Measurements from ENCODE around the gene PAFAH1B1. TPM values are rescaled to one million over a fixed set of nuclear protein-coding genes. Genes with fewer than 3 reads are reported as not detected.

The PAFAH1B1 gene
- total and polyA plus RNA-seq, 4 donors = 14.0 to 44.1 (median 29.2) TPM

DNA sequence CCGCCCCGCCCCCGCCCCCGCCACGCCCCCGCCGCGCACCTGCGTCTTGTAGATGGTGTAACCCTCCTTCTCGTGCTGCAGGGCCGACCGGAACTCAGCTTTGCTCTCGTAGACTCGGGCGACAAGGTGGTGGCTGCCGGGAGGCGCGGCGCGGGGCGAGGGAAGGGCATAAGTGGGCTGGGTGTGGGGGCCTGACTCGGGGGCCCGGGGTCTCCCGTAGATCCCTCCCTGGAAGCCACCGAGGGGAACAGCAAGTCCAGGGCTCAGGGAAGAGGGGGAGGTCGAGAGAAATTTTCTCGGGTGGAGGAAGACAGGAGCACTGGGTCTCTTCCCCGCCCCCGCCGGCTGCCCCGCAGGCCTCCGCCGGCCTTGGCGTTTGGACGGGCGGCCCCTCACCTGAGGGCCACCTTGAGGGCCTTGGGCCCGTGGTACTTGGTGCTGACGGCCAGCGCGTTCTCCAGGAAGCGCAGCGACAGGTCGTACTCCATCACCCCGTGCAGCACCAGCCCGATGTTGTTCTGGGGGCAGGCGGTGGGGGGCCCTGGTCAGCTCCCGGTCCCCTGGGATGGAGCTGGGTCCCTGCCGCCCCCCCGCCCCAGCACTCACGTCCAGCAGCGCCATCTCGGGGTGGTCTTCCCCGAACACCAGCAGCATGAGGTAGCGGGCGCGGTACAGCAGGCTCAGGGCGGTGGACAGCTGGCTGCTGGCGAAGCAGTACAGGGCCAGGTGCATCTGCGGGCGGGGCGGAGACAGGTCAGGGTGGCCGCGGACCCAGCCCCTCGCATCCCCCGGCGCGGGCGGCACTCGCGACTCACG lies 98.7 kb downstream of the PAFAH1B1 start:
- TF ChIP-seq RAD21 (IDR thresholded peaks at IDR 0.05) (no peak), YY1 (IDR thresholded peaks at IDR 0.05) (no peak), RXRA (IDR thresholded peaks at IDR 0.05) (no peak), GABPA (IDR thresholded peaks at IDR 0.05 in 1 of 2, conservative IDR thresholded peaks at IDR 0.05 in 1 of 2) (no peak), HNF4G (IDR thresholded peaks at IDR 0.05) (no peak), JUND (IDR thresholded peaks at IDR 0.05) (no peak), TAF1 (conservative IDR thresholded peaks at IDR 0.05) (no peak)
- TF ChIP-seq, protein P1, sequence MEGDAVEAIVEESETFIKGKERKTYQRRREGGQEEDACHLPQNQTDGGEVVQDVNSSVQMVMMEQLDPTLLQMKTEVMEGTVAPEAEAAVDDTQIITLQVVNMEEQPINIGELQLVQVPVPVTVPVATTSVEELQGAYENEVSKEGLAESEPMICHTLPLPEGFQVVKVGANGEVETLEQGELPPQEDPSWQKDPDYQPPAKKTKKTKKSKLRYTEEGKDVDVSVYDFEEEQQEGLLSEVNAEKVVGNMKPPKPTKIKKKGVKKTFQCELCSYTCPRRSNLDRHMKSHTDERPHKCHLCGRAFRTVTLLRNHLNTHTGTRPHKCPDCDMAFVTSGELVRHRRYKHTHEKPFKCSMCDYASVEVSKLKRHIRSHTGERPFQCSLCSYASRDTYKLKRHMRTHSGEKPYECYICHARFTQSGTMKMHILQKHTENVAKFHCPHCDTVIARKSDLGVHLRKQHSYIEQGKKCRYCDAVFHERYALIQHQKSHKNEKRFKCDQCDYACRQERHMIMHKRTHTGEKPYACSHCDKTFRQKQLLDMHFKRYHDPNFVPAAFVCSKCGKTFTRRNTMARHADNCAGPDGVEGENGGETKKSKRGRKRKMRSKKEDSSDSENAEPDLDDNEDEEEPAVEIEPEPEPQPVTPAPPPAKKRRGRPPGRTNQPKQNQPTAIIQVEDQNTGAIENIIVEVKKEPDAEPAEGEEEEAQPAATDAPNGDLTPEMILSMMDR (IDR thresholded peaks at IDR 0.05; ENCODE audit: low read depth, low read length, missing input control) = no peak
- TF ChIP-seq, protein P2, sequence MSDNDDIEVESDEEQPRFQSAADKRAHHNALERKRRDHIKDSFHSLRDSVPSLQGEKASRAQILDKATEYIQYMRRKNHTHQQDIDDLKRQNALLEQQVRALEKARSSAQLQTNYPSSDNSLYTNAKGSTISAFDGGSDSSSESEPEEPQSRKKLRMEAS (IDR thresholded peaks at IDR 0.05) = no peak
- TF ChIP-seq, protein P3, sequence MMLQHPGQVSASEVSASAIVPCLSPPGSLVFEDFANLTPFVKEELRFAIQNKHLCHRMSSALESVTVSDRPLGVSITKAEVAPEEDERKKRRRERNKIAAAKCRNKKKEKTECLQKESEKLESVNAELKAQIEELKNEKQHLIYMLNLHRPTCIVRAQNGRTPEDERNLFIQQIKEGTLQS (IDR thresholded peaks at IDR 0.05) = no peak
- no peak for DNase-seq (ENCODE audit: low spot score)
- H3K9ac ChIP-seq (ENCODE audit: low read depth in 1 of 2, low read length in 2 of 2) = no peak overlapping the region
- 92% methylated on average over 71 of the region's 71 CpGs for WGBS
- no peaks in the 10 kb centered on the region for H3K27me3 ChIP-seq (ENCODE audit: control insufficient read depth in 4 of 4, insufficient read depth in 4 of 4, low read length in 3 of 4)
- H3K4me3 ChIP-seq (ENCODE audit: low read depth in 1 of 3, low read length in 3 of 3) = no peak overlapping the region
- no peak overlapping the region for H3K27ac ChIP-seq (ENCODE audit: low read depth in 1 of 2, low read length in 2 of 2)
- peaks cover 23 to 61% (median 45%) of the 10 kb centered on the region in 4 donors for H3K36me3 ChIP-seq (ENCODE audit: control insufficient read depth in 4 of 4, insufficient read depth in 3 of 4, low read depth in 1 of 4, low read length in 3 of 4)
- no peaks in the 10 kb centered on the region for H3K9me3 ChIP-seq (ENCODE audit: control insufficient read depth in 4 of 4, low read length in 3 of 4)
- no peaks in the 10 kb centered on the region for H3K4me1 ChIP-seq (ENCODE audit: control insufficient read depth in 4 of 4, insufficient read depth in 4 of 4, low read length in 3 of 4)

DNA sequence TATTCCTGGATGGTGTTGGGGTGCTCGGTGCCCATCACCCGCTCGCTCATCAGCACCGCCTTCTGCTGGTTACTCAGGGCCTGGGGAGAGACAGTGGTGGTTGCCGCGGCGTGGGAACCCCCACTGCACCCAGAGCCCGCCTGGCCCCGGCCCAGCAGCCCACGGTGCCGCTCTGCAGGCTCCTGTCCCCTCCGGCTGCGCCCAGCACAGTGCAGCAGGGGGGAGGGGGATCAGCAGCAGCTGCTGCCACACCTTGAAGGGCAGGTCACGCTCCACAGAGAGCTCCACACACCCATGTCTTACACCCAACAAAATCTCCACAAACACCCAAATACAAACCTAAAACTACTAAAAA lies 99.3 kb downstream of the PAFAH1B1 start:
- 93% methylated on average over 14 of the region's 14 CpGs for WGBS
- peaks cover 28 to 67% (median 50%) of the 10 kb centered on the region in 4 donors for H3K36me3 ChIP-seq (ENCODE audit: control insufficient read depth in 4 of 4, insufficient read depth in 3 of 4, low read depth in 1 of 4, low read length in 3 of 4)
- no peaks in the 10 kb centered on the region for H3K9me3 ChIP-seq (ENCODE audit: control insufficient read depth in 4 of 4, low read length in 3 of 4)
- H3K4me3 ChIP-seq (ENCODE audit: low read depth in 1 of 3, low read length in 3 of 3) = no peak overlapping the region
- H3K9ac ChIP-seq (ENCODE audit: low read depth in 1 of 2, low read length in 2 of 2) = no peak overlapping the region
- no peaks in the 10 kb centered on the region for H3K4me1 ChIP-seq (ENCODE audit: control insufficient read depth in 4 of 4, insufficient read depth in 4 of 4, low read length in 3 of 4)
- no peak for DNase-seq (ENCODE audit: low spot score)
- H3K27ac ChIP-seq (ENCODE audit: low read depth in 1 of 2, low read length in 2 of 2) = no peak overlapping the region
- TF ChIP-seq HNF4A (conservative IDR thresholded peaks at IDR 0.05) (no peak), TAF1 (conservative IDR thresholded peaks at IDR 0.05) (no peak), NR2F2 (IDR thresholded peaks at IDR 0.05) (no peak), RAD21 (IDR thresholded peaks at IDR 0.05) (no peak), JUND (IDR thresholded peaks at IDR 0.05) (no peak), SP1 (IDR thresholded peaks at IDR 0.05) (no peak), EGR1 (IDR thresholded peaks at IDR 0.05; ENCODE audit: low read depth in 2 of 2) (no peak)
- H3K27me3 ChIP-seq (ENCODE audit: control insufficient read depth in 4 of 4, insufficient read depth in 4 of 4, low read length in 3 of 4) = no peaks in the 10 kb centered on the region

DNA sequence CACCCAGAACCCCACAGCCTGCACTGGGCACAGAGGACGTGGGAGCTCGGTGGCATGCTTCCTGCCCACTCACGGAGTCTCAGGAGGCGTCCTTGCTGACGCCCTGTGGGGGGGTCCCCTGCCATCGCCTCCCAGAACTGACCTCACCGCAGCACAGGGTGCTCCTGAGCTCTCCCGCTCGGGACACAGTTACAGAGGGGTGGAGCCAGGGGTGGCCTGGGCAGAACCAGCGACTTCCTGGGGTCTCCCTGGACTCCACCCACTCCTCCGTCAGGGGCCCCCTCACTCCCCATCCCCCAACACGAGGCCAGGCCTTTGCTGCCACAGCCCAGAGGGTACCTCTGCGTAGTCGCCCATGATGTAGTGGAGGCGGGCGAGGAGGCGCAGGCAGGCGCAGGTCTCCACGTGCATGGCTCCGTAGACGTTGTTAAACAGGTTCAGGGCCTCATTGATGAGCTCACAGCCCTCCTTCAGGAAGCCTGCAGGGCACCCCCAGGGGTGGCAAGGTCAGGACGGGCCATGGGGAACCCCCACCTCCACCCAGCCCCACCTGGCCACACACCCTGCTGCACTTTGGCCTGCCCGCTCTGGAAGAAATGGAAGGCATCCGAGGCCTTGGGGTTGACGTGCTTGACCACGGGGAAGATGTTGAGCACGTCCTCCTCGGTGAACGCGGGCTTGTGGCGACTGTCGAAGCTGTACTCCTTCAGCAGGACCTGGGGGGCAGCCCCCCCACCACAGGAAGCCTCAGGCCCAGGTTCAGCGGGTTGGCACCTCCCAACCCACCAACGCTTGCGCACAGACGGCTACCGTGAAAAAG lies 100.3 kb downstream of the PAFAH1B1 start:
- Histone ChIP-seq H3K4me3 (ENCODE audit: low read depth in 1 of 3, low read length in 3 of 3) (no peak overlapping the region), H3K9ac (ENCODE audit: low read depth in 1 of 2, low read length in 2 of 2) (no peak overlapping the region), H3K4me1 (ENCODE audit: control insufficient read depth in 4 of 4, insufficient read depth in 4 of 4, low read length in 3 of 4) (no peaks in the 10 kb centered on the region), H3K9me3 (ENCODE audit: control insufficient read depth in 4 of 4, low read length in 3 of 4) (no peaks in the 10 kb centered on the region), H3K27me3 (ENCODE audit: control insufficient read depth in 4 of 4, insufficient read depth in 4 of 4, low read length in 3 of 4) (no peaks in the 10 kb centered on the region), H3K27ac (ENCODE audit: low read depth in 1 of 2, low read length in 2 of 2) (no peak overlapping the region), H3K36me3 (ENCODE audit: control insufficient read depth in 4 of 4, insufficient read depth in 3 of 4, low read depth in 1 of 4, low read length in 3 of 4) (peaks cover 31 to 76% (median 55%) of the 10 kb centered on the region in 4 donors)
- TF ChIP-seq RAD21 (IDR thresholded peaks at IDR 0.05) (no peak), JUND (IDR thresholded peaks at IDR 0.05) (no peak), EGR1 (IDR thresholded peaks at IDR 0.05; ENCODE audit: low read depth in 2 of 2) (no peak), SP1 (IDR thresholded peaks at IDR 0.05) (no peak), HNF4G (IDR thresholded peaks at IDR 0.05) (no peak), GABPA (IDR thresholded peaks at IDR 0.05 in 1 of 2, conservative IDR thresholded peaks at IDR 0.05 in 1 of 2) (no peak), YY1 (IDR thresholded peaks at IDR 0.05) (no peak), HNF4A (conservative IDR thresholded peaks at IDR 0.05) (no peak), RXRA (IDR thresholded peaks at IDR 0.05) (no peak), FOXA2 (IDR thresholded peaks at IDR 0.05) (no peak), TAF1 (conservative IDR thresholded peaks at IDR 0.05) (no peak)
- TF ChIP-seq, protein P3 (IDR thresholded peaks at IDR 0.05) = no peak
- no peak for DNase-seq (ENCODE audit: low spot score)
- WGBS = 89% methylated on average over 37 of the region's 37 CpGs
